GM15510 (cell line): ENCODE results near the gene ZFC3H1.

Experiments
- POLR2A ChIP-seq: IDR thresholded peaks from 3 replicates; pipeline ENCODE4 v1.6.1; 2011; ENCODE audit warnings: borderline replicate concordance; ENCODE audit not compliant: insufficient read length; ENCODE audit errors: extremely low read depth

ZFC3H1 gene

DNA sequence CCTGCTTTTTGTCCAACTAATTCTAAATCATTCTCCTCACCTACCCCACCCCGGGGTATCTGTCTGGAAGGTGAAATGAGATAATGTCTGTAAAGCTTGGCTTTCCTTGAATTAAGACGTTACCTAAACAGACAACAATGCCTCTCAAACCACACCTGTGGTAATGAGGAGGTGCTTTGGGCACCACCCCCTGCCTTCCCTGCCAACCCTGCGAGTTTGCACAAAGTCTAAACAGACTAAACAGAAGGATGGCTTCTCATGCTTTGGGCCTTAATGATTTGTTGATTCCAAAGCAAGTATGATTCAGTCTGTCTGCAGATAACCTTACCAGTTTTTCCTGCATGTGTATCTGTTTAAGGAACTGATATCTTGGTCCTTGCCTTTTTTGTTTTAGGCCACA lies 82.4 kb downstream of the ZFC3H1 start:
- no peak for TF ChIP-seq POLR2A

DNA sequence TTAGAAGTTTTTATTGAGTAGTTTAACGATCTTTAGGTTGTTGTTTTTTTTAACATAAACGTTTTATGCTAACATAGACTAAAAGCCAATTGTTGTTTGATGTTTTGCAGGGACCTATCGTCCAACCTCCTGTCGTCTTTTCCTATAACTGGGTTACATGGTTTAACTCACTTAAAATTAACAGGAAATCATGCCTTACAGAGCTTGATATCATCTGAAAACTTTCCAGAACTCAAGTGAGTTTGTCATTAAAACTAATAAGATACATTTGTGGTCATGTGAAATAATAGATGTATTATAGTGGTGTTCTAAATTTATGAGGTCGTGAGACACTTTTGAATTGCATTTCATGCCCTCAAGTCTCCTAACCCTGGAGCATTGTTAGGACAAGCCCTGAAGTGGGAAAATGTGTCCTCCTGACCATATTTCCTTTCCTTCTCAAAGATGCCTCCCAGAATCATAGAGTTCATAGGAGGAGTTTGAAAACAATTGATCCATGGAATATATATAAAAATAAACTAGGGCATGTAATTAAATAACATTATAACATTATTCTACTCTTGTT lies 84.9 kb downstream of the ZFC3H1 start:
- TF ChIP-seq POLR2A, result no peak

DNA sequence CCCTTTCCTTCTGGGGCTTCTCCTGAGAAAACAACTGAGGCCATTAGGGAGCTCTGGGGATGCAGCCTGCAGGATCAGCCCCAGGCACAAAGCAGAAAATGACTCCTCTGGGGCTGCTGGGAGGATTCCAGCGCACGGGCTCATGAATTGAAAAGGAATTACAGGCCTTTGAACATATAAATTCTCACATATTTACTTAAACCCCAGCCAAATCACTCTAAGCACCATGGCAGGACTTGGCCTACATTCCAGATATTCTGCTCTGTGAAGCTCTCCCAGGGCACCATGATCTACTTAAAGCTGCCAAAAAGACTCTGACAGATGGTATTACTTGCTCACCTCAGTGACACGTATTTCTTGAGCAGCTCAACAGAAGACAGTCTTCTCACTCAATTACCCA lies 87.2 kb downstream of the ZFC3H1 start:
- no peak for TF ChIP-seq POLR2A

DNA sequence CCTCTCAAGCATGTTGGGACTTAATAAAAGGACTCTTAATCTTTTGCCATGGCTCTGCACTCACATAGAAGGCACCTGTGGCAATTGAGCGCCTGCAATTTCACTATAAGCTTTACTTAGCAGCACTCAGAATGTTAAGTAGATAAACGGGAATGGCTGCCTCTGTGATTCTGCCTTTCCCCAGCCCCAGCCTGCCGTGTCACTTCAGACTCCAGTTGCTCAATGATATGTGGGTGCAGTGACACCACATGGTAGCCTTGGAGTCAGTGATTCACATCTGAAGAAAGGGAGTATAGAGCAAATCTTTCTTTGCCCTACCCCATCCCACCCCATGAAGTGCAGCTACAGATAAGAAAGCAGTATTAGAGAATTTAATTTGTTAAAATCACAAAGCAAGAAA lies 96.1 kb downstream of the ZFC3H1 start:
- TF ChIP-seq POLR2A, result no peak

DNA sequence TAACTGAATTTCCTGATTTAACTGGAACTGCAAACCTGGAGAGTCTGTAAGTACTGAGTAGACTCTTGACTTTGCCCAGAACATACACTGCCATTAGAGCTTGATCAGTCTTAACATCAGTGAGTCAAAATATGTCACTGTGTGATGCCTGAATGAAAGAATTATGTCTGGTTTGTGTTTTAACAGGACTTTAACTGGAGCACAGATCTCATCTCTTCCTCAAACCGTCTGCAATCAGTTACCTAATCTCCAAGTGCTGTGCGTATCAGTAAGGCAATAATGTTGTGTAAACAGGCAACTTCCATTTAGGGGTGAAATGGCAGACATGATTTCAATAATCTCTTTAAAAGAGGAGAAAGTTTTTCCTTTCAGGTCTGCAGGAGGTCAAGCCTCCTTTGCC lies 97.0 kb downstream of the ZFC3H1 start:
- no peak for TF ChIP-seq POLR2A

DNA sequence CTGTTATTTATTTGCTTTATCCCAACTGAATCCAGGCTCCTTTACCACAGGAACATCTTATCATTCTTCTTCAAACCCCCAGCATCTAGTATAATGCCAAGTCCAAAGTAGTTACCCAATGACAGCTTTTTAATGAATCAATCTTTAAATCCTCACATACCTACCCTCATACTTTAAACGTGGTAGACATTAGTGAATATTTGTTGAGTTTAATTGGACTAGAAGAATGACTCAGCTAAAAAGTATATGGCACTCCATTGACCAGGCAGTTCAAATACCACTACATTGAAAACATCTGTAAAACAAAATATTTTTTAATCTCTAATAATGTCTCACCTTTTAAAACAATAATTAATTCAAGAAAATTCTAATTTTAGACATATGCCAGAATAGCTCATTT lies 98.1 kb downstream of the ZFC3H1 start:
- TF ChIP-seq POLR2A, result no peak

DNA sequence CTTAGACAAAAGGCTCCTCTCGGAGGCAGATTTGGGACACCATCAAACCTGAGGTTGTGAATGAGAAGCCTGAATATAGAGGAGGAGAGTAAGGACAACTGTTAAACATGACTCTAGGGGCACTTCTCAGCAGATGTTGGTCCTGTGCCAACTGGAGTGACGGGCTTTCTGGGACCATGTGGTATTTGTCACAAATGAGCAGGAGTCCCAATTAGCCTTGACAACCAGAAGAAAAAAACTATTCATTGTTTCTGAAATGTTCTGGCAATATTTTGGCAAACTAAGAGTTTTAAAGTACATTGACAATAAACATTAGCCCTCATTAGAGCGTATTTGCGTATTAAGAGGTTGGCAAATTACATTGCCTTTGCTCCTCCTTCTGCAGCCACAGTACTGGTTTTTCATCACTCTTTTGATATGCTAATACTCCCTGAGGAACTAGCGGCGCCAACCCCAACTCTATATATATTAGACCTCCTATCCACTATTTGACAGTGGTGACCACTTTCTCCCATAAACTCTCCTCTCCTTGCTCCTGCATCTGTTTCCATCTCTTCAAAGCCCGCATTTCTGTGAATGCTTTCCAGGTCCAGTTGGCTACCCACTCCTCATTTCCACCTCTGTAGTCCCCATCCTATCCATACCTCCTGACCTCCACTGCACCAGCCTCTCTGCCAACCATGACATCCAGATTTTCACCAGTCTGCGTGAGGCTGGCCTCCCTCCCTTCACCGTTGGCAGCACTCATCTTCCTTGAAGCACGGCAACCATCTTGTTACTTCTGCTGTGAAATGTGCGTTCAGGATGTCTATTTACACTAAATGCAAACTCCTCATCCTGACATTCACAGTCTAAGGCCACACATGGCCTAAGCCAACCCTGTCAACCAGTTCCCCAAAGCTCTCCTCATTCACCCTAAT lies 100.7 kb downstream of the ZFC3H1 start:
- TF ChIP-seq POLR2A, result no peak
